Gastrocnemius medialis (tissue), 4 donors: ENCODE data around the gene ZBED1.

Source experiments
- CTCF ChIP-seq, 5 experiments: fragments of 450-650 bp in 3 of 5; fragments of 200-600 bp in 2 of 5; sonication (generic) in 2 of 5; IDR thresholded peaks in 4 of 5; conservative IDR thresholded peaks in 1 of 5; 1 replicate in 4 of 5; 2 replicates in 1 of 5; pipeline ENCODE4 v1.5.1; 2016 to 2019; ENCODE audit warnings: antibody characterized with exemption in 5 of 5, mild to moderate bottlenecking in 3 of 5, moderate library complexity in 3 of 5
- POLR2A ChIP-seq, 2 donors: fragments of 450-650 bp; IDR thresholded peaks; one replicate each; pipeline ENCODE4 v1.6.1; 2017; ENCODE audit warnings: antibody characterized with exemption in 2 of 2, mild to moderate bottlenecking in 2 of 2, moderate library complexity in 2 of 2

- TF ChIP-seq CTCF (IDR thresholded peaks at IDR 0.05 in 4 of 5, conservative IDR thresholded peaks at IDR 0.05 in 1 of 5) (no peak), POLR2A (IDR thresholded peaks at IDR 0.05) (no peak)
Measured at GRCh38 chrX:2514131-2514530, 13.4 kb upstream of the ZBED1 start.
